GM21723 (cell line): ENCODE results near the gene CIBAR2.
"Not testable (repeated sequence)": the region's sequence is repeated elsewhere in the genome, so short reads cannot be mapped to it uniquely, and the experiment has no call there.

Source experiments
- ATAC-seq: cut with Tn5 transposase; IDR thresholded peaks from one replicate; pipeline ENCODE4 v1.9.1; 2021; ENCODE audit warnings: mild to moderate bottlenecking, moderate library complexity; ENCODE audit not compliant: unreplicated experiment

CIBAR2 gene

DNA sequence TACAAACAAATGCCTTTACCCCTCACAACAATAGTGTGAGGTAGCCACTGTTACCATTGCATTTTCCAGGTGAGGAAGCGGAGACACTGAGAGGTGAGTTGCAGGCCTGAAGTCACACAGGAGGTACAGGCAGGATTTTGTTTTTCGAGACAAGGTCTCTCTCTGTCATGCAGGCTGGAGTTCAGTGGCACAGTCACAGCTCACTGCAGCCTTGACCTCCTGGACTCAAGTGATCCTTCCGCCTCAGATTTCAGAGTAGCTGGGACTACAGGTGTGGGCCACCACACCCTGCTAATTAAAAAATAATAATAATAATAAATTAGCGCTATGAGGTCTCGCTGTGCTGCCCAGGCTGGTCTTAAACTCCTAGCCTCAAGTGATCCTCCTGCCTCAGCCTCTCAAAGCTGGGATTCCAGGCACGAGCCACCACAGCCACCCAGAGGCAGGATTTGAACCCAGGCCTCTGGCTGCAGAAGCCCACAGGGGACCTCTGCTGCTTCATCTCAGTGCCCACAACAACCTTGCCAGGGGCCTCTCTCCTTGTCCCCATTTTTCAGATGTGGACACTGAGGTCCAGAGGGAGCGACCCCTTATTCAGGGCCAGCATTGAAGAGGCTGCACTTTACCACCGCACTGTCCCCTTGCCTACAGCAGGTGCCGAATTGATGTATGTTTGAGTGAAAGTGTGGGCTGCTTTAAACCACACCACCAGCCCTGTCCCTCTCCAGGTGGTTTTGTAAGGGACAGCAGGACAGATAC, 16.0 kb upstream of the CIBAR2 start:
- ATAC-seq = no peak

DNA sequence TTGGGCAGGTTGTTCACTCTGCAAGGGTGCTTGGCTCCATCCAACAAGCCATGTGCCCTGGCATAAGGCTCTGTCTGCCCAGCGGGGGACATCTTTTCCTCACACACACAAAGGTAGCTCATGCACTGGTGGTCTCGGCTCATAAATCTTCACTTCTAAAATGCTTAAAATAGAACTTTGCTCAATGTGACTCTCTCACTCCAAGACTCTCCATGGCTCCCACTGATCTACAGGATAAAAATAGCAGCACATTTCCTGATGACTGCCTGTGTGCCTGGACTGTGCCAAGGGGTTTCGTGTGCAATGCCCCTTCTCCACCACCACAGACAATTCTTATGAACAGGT, 15.1 kb upstream of the CIBAR2 start:
- ATAC-seq = no peak

- no peak for ATAC-seq
These were observed 14.6 kb upstream of the CIBAR2 start for GRCh38 chr16:85126705-85127378.

- ATAC-seq = no peak
These were observed 14.1 kb upstream of the CIBAR2 start for GRCh38 chr16:85126394-85126704.

- no peak for ATAC-seq
These were observed 13.5 kb upstream of the CIBAR2 start for GRCh38 chr16:85125570-85126393.

DNA sequence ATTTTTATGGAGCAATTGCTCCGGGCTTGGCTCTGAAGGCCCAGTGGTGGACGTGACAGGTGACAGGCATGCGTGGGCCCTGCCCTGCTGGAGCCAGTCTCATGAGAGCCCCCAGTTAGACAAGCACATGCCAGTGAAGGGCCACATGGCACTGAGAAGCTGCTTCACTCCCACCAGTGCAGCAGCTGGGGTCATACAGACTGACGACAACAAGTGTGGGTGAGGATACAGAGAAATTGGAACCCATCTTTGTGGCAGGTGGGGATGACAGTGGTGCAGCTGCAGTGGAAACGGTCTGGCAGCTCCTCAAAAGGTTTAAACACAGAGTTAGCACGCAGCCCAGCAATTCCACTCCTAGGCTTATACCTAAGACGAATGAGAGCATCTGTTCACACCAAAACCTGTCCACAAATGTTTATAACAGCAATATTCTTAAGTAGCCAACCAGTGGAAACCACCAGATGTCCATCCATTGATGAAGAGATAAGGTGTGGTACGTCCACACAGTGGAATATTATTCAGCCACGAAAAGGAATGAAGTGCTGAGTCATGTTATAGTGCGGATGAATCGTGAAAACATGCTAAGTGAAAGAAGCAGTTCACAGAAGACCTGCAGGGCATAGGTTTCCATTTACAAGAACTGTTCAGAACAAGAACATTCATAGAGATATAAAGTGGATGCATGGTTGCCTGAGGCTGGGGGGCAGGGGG, 12.5 kb upstream of the CIBAR2 start:
- ATAC-seq = no peak

GRCh38 chr16:85123891-85124635, 11.8 kb upstream of the CIBAR2 start:
- ATAC-seq = no peak

DNA sequence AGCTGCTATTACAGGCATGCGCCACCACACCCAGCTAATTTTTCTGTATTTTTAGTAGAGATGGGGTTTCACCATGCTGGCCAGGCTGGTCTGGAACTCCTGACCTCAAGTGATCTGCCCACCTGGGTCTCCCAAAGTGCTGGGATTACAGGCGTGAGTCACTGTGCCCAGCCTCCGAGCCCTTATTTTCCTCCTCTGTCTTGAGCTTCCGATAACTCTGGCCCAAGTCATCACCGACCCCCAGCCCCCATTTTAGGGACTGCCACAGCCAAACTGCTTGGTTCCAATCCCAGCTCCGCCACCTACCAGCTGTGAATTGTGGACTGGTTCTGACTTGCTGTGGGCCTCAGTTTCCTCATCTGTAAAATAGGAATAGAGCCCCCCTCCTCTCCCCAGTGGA, 11.2 kb upstream of the CIBAR2 start:
- not testable (repeated sequence) for ATAC-seq

DNA sequence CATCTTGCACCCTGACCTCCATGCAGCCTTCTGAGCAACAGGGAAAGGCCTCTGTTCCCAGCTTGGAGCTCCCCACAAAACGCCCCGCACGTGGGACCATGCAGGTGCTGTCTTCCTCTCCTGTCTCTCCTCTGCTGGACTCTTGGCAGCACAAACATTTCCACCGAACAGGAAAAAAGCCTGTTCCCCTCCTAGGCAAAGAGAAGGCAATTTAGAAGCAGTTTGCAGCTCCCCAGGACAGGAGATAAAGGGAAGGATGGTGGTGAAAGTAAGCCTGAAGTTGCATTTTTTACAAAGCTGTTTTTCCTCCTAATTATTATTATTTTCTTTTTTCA, 7.7 kb upstream of the CIBAR2 start:
- ATAC-seq = no peak

DNA sequence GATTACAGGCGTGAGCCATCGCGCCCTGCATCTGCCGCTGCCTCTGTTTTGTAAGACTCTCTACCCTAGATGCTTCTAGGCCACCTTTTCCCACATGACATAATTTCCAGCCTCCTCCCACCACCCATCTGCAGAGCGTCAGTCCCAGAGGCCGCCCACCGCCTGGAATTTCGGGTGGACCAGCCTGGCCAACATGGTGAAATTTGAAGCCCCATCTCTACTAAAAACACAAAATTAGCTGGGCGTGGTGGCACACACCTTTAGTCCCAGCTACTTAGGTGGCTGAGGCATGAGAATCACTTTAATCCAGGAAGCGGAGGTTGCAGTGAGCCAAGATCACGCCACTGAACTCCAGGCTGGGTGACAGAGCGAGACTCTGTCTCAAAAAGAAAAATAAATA, 5.1 kb upstream of the CIBAR2 start:
- no peak for ATAC-seq

GRCh38 chr16:85114909-85115567, 2.8 kb upstream of the CIBAR2 start:
- no peak for ATAC-seq

DNA sequence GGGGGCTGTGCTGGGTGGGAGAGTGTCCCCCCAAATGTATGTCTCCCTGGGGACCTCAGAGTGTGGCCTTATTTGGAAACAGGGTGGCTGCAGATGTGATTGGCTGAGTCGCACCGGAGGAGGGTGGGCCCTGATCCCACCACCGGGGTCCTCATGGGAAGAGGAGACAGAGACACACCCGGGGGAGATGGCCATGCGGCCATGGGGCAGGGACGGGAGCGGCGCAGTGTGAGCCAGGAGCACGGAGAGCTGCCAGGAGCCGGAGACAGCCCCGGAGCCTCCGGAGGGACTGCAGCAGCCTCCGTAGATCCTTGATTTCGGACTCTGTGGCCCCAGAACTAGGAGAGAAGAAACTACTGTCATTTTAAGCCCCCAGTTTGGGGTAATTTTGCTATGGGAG, 1.6 kb upstream of the CIBAR2 start:
- ATAC-seq = no peak

GRCh38 chr16:85113168-85113733, 979 bp upstream of the CIBAR2 start:
- ATAC-seq = no peak

GRCh38 chr16:85111184-85111583, 1.1 kb downstream of the CIBAR2 start:
- no peak for ATAC-seq

DNA sequence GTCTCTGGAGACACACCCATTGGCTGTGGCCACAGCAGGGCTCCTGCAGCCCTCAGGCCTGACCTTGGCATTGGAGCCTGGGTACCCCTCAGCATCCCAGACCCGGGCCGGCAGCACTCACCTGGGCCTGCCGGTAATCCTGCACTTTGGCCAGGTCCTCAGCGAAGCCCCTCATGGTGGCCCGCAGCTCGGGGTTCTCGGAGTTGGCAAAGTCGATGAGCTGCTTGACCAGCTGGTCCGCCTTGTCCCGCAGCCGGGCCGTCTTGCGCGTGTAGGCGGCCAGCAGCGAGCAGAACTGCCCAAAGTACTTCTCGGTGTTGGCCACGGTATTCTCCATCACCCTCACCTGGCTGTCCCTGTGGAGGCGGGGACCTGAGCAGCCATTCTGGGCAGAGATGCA, 2.2 kb downstream of the CIBAR2 start:
- no peak for ATAC-seq

DNA sequence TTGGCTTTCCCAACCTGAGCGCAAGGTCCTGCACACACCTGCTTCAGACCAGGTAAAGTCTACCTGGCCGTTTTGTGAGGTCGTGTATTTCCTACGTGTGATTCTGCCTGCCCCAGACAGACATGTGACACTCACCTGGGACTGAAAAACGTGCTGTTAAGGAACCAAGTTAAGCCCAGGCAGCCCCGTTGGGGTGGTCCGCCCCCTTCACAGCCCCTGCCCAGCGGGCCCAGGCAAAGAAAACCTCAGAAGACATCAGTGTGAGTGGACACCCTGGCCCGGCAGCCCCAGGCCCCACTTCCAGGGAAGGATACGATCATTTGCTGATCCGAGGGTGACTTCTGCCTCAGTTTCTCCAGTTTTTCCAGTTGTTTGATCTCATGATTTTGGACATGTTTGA, 4.7 kb downstream of the CIBAR2 start:
- ATAC-seq = no peak

GRCh38 chr16:85107083-85107482, 5.2 kb downstream of the CIBAR2 start:
- ATAC-seq = no peak

DNA sequence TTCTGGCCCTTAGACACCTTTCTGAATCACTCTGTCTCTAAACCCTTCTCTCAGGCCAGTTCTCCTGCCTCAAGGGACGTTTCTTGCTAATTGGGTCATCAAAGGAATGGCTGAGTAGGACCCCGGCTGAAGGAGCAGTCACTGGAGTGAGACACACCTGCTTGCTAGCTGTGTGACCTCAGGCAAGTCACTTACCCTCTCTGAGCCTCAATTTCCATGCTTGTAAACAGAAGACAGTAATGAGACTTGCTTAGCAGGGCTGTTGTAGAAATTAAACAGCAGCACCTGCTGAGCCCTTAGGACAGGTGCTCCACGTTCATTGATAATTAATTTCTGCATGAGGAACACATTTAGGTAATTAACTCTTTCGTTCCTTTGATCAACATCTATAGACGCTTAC, 6.8 kb downstream of the CIBAR2 start:
- no peak for ATAC-seq

DNA sequence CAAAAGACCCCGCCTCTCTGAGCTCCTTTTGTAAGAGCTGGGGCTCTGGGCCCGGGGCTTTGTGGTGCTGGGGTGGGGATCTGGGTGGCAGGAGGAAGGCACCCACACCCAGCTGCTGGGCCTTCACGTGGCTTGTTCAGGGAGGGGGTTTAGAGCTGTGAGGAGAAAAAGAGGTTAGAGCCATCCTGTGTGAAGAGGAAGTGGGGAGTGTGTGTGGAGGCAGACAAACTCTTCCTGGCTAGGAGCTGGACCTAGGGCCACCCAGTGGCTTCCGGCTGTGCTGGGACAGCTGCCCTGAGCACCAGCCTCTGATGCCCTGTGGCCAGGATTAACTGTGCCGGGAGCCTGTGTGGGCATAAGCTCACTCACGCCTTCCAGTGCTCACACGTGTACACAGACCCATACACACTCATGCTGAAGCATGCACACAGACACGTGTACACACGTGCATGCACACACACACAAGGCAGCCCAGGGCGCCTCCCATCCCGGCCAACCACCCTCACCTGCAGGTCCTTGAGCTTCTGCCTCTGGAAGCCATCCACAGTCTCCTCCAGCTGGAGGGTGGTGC, 7.4 kb downstream of the CIBAR2 start:
- no peak for ATAC-seq

DNA sequence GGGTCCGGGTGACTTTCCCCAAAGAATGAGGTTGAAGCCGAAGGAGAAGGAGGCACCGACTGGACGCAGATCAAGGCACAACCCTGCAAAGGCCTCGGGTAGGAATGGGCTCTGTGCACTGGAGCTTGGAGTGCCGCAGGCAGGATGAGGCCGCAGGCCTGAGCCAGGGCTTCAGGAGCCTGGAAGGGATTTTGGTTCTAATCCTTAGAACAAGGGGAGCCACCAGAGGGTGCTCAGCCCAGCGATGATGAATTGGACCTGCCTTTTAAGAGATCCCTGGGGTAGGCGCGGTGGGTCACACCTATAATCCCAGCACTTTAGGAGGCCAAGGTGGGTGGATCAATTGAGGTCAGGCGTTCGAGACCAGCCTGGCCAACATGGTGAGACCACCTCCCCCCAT, 8.1 kb downstream of the CIBAR2 start:
- ATAC-seq = no peak
